HG02981 (cell line): ENCODE results near the gene ATP11C.
"Not testable (repeated sequence)": the region's sequence is repeated elsewhere in the genome, so short reads cannot be mapped to it uniquely, and the experiment has no call there.

Source experiments
- ATAC-seq: cut with Tn5 transposase; IDR thresholded peaks from one replicate; pipeline ENCODE4 v1.9.1; 2021; ENCODE audit warnings: mild to moderate bottlenecking, moderate library complexity; ENCODE audit not compliant: unreplicated experiment

Gene ATP11C

DNA sequence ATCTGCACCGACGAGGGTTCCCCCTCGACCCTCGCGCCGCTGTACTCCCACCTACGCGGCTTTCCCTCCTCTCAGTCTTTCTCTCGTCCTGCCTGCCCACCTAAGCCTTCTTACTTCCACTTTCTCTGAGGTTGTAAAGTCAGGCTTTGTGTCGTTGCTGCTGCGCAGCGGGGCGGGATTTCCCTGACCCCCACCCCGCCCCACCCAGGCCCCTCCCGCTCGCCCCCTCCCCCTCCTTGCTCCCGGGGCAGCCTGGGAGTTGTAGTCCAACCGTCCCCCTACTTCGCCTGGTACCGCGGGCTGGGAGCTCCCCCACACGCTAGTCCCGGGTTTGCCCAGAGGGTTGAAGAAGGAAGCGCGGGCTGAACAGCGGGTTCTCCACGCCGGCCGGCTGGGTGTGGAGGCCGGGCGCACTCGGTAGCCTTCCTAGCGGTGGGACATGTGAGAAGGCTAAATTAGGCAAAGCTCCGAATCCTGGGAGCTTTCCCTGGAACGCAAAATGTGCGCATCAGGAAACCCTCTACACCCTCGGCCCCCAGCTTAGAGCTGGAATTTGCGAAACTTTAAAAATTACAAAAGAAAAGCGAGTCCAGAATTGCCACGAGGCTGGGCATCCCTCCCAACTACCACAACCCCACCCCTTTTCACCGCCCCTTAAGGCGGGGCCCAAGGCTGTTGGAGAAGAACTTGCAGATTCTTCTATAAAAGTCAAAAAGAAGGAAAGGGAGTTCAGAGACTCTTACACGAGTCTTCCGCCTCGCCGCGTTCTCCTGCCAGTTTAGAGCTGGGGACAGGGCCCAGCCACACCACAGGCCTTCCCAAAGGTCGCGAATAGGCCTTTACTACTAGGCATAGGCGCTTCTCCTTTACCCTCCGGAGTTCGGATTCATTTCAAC lies at the start of gene ATP11C:
TSS of gene ATP11C (minus strand) at position 153 of the 896 bp plus-strand sequence. CDS start 1,011 bp downstream, outside the sequence.
- ATAC-seq, result peak; percentile 80

DNA sequence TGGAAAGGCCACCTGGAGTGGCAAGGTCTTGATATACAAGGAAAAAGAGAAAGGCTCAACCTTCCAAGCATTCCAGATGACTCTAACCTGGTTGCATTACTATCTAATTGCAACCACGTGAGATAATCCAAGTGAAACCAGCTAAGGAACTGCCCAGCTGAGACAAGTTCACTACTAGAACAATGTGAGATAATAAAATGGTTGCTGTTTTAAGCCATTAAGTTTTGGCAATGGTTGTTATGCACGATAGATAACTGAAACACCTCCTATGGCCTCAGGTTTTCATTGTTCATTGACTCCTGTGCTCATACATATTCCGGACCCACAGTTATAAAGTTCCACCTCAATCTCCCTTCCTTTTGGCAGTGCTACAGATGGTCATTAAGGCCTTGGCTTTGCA lies 41.6 kb upstream of the ATP11C start:
- no peak for ATAC-seq

GRCh38 chrX:139972629-139973624 lies 40.1 kb upstream of the ATP11C start:
- no peak for ATAC-seq

DNA sequence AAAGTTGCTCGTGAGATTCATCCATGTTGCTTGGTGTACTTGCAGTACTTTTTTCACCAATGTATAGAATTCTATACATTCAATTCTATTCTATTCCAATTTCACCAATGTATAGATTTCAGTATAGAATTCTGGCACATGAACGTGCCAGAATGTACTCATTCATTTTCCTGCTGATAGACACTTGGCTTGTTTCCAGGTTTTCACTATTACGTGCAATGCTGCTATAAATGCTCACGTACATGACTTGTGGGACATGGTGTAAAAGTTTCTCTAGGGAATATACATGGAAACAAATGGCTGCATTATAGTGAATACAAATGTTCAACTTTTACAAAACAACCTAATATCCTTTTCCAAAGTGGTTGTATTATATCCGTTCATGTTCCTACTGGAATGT lies 39.3 kb upstream of the ATP11C start:
- ATAC-seq, result no peak

GRCh38 chrX:139971394-139971749 lies 38.5 kb upstream of the ATP11C start:
- ATAC-seq, result no peak

DNA sequence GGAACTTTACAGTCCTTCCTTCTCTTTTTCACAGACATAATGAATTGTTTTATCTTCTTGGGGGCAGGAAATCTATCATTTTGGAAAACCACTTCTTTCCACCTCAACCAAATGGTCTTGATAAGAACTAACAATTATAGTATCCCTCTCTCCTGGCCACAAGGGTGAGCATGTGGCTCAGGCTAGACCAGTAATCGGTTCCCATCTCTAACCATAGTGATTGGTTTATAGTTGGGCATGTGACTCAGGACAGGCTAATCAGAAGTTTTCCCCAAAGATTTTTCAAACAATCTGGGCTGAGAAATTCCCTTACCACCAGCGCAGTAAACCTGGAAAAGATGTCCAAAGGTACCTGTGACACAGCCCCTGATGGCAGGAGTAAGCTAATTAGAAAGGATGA lies 36.4 kb upstream of the ATP11C start:
- ATAC-seq, result no peak

DNA sequence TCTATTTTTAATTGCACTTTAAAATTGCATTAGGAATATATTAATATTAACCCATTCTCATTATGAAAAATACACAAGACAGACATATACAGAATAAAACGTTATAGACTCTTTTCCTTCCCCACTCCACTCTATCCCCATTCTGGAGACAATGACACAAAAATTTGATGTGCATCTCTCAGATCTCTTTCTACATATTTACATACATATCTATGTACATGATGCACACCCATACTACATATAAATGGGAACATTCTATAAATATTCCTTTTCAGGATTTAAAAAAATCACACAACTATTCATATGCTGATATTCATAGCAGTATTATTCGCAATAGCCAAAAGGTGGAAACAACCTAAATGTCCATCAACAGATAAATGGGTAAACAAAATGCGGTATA lies 34.9 kb upstream of the ATP11C start:
- no peak for ATAC-seq

DNA sequence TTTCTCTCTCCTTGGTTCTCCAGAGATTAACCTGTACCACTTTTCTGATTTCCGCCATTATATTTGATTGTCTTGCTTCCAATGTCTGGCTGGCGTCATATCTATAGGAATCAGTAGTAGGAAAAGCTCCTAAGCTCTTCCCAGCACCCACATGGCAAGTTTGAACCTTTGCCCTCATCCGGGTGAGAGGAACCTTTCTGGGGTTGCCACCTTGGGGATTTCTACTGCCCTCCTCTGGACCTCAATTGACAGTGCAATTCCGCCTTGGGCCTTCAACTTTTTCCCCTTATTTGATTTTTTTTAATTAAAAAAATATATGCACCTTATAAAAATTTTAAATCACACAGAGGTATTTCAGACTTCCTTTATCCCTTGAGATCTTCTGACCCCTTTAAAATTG lies 34.4 kb upstream of the ATP11C start:
- no peak for ATAC-seq

DNA sequence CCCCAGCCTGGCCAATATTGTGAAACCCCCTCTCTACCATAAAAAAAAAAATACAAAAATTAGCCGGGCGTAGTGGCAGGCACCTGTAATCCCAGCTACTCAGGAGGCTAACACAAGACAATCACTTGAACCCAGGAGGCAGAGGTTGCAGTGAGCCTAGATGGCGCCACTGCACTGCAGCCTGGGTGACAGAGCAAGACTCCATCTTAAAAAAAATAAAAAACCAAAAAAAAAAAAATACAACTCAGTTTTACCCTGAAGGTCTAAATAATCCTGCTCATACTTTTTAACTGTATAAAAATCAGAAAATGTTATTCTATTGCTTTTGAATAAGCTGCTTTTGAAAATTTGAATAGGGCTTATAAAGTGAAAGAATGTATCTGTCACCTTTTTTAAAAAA lies 33.3 kb upstream of the ATP11C start:
- not testable (repeated sequence) for ATAC-seq

DNA sequence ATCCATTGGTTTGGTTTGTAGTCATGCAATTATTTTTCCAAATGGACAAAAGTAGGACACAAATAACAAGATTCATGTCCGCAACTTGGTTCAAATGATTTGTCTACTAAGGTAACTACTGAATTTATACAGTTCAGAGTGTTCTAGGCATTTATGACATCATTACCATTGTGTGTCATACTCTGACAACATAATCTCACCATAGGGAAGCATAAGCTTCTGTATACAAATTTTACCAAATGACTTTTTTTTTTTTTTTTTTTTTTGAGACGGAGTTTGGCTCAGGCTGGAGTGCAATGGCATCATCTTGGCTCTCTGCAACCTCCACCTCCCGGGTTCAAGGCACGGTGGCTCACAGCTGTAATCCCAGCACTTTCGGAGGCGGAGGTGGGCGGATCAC lies 32.6 kb upstream of the ATP11C start, which contains the start of gene CXorf66:
TSS of gene CXorf66 (minus strand) at position 101 of the 400 bp plus-strand sequence. CDS start at position 76, 25 bp downstream.
- ATAC-seq, result no peak

DNA sequence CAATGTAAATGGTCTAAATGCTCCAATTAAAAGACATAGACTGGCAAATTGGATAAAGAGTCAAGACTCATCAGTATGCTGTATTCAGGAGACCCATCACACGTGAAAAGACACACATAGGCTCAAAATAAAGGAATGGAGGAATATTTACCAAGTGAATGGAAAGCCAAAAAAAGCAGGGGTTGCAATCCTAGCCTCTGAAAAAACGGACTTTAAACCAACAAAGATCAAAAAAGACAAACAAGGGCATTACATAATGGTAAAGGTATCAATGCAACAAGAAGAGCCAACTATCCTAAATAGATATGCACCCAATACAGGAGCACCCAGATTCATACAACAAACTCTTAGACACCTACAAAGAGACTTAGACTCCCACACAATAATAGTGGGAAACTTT lies 28.2 kb upstream of the ATP11C start:
- ATAC-seq, result not testable (repeated sequence)

DNA sequence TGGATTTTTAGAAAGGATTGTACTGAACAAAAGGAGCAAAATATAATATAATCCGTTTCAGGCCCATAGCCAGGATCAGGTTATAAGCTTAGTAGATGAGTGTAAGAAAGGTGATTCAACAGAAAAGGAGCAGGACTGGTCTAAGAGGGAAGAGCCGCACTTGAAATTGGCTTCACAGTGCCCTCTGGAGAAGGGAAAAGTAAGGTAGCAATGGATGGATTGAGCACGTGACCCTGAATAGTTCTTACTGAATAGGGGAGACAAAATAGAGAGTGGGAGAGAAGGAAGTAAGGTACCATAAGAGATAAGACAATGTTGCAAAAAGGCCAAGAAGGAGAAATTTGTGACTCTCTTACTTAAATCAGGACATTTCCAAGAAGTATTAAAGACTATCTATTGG lies 16.9 kb upstream of the ATP11C start:
- no peak for ATAC-seq

DNA sequence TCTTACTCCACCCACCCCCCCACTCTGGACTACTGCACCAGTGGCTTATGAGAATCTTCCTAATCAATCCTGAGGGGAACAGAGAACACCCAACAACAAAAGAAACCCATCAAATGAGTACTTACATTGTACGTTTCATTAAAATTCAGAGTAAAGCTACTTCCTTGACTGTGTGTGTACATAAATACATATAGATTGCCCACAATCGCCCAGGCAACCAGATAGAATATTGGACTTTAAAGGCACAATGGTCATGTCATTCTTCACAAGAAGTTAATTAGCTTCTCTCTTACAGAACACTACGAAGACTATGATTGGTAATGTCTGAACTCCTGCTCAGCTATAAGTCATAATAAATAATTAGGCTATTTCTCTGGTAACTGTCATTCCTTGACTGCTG lies 12.2 kb upstream of the ATP11C start:
- ATAC-seq, result no peak

DNA sequence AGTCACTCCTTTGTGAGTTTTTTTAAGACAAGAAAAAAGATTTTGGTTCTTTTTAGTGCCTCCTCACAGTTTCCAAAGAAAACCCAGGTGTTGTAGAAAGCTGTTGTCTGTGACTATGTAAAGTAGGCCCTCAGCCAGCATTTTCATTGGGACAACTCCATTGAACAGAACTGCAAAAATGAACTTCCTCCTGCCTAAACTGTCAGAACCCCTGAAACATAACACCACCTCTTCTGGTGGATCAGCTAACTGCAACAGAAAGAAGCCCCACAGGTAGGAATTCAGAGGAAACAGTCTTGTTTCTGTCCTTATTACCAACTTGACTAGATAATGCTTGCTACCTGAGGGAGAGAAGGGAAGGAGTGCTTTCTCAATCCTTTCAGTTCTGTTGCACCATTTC lies 3.4 kb upstream of the ATP11C start:
- ATAC-seq, result no peak

DNA sequence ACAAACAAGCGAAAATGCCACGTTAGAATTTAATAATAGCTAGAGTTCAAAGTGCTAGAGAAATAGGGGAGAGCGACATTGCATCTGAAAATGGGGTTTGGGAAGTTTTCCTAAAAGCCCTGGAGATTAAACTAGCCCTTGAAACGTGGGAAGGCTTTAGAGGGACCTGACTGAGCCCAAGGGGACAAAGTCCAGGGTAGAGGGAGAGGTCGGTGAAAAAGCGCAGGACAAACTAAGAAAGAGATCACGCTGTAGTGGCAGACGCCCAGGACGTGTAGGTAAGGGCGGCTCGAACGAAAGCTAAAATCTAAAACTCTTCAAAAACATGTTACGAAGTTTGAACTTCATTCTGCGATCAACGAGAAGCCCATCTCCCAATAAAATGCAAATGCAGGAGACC lies 1.1 kb upstream of the ATP11C start:
- no peak for ATAC-seq

DNA sequence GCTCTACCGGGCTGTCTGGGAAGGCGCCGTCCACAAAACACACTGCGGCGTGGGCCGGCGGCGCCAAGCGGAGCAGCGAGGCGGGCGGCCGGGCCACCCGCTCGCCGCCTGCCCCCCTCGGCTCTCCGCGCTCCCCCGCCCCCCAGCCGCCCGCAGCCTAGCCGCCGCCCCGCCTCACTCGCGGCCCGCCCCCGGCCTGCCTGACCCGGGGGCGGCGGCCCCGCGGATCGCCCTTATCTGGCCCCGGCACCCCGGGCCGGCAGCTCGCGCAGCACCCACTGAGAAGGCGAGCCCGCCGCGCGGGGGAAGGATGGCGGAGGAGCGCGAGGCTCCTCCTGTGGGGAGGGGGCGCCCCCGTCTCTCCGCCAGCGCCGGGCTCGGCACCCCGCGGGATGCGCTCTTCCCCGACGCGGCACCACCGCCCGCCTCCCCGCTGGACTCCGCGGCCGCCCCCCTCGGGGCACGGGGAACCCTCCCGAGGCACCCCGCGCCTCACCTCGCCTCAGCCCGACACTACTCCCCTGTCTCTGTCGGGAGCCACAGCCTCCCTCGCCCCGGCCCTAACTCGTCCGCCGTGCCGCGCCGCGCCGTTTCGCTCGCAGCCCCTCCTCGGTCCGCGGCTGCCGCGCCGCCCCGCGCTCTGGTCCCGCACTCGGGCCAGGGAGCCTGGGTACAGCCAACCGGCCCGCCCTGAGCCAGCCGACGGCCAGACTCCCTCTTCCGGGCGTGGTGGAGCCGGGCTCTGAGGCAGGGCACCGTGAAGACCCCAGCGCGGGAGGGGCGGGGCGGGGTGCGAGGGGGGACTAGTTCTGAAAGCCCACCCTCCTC lies 566 bp downstream of the ATP11C start:
- peak; percentile 37 for ATAC-seq

DNA sequence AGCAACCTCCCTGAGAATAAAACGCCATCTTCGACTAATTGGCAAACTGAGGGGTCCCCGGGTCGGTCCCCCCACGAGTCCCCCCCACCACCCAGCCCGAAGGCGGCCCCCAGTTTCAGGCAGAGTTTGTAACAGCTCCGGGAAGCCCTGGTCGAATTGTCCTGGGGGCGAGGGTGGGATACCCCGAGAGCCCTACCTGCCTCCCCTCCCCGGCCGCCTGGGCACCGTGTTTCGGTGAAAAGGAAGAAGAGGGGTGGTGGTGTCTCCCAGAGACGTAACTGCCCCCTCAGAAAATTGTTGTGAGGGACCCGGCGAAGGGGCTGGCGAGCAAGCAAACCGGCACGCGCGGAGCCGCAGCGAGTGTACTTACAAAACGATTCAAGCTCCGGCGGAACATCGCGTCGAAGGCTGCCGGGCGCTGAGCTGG lies 1.2 kb downstream of the ATP11C start:
- no peak for ATAC-seq

- no peak for ATAC-seq
These were observed 1.8 kb downstream of the ATP11C start for GRCh38 chrX:139930916-139931645.

DNA sequence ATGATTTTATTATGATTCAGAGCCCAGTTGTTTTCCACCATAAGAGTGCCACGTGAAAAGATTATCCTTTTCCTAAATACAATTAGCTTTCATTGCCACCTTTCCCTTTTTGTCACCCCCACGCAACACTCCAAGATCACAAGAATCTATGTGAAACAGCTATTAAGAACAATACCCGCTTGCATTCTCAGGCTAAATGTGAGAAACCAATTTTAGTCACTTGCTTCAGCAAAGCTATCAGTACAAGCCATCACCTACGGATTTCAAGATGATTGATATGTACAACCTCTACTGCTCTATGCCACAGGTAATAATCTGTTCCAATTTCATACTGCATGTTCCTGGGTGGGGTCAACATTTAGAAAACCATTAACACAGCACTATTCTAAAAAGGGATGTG lies 2.5 kb downstream of the ATP11C start:
- no peak for ATAC-seq

- no peak for ATAC-seq
These were observed 3.0 kb downstream of the ATP11C start for GRCh38 chrX:139929876-139930275.
